Esophagus squamous epithelium (tissue), 5 donors: ENCODE results near the gene SLX9. TPM values are rescaled to one million over a fixed set of nuclear protein-coding genes. Genes with fewer than 3 reads are reported as not detected.

Experiments used
- DNase-seq: peaks from one replicate; lab custom pipeline; 2025; lab: John Stamatoyannopoulos, UW
- H3K27ac ChIP-seq, 4 donors: fragments of 200-600 bp; sonication (generic); one replicate each; pipeline ENCODE4 v1.5.1; 2016 to 2019; ENCODE audit warnings: mild to moderate bottlenecking in 1 of 4
- H3K27me3 ChIP-seq, 4 donors: fragments of 200-600 bp; sonication (generic); 1 replicate in 3 of 4; 2 replicates in 1 of 4; pipeline versions ENCODE4 v1.5.1 to v1.6.0; 2017 to 2021; ENCODE audit warnings: antibody characterized with exemption in 1 of 4
- H3K36me3 ChIP-seq, 3 donors: fragments of 200-600 bp; sonication (generic); one replicate each; pipeline ENCODE4 v1.5.1; 2016 to 2019
- H3K4me1 ChIP-seq, 3 donors: fragments of 200-600 bp; sonication (generic); one replicate each; pipeline ENCODE4 v1.5.1; 2017 to 2019
- H3K4me3 ChIP-seq, 4 donors: fragments of 200-600 bp; sonication (generic); 1 replicate in 3 of 4; 2 replicates in 1 of 4; pipeline ENCODE4 v1.5.1; 2016 to 2019; ENCODE audit warnings: mild to moderate bottlenecking in 2 of 4, moderate library complexity in 1 of 4
- H3K9me3 ChIP-seq, 3 donors: fragments of 200-600 bp; sonication (generic); one replicate each; pipeline ENCODE4 v1.5.1; 2016 to 2019
- POLR2A ChIP-seq, 4 donors: fragments of 450-650 bp; IDR thresholded peaks; one replicate each; pipeline ENCODE4 v1.6.1; 2017; ENCODE audit warnings: antibody characterized with exemption in 4 of 4, mild to moderate bottlenecking in 4 of 4, moderate library complexity in 3 of 4
- WGBS, 2 donors: methylation state at CpG; one replicate each; pipeline ENCODE4 v1.1.5; 2018; 5-methylcytosine and 5-hydroxymethylcytosine counted together
- intact Hi-C: fragments of 100-400 bp; cut with DNase I; formaldehyde crosslinking; loops from one replicate; pipeline ENCODE4 v1.15.0; 2022
- total RNA-seq, 4 donors: library from RNA; depleted of rRNA; stranded (reverse); fragments of >200 nt; gene quantifications; one replicate each; pipeline ENCODE4 v1.1.0, GENCODE V29; 2016
- TF ChIP-seq, protein P1 (sequence below), 6 experiments: fragments of 450-650 bp in 4 of 6; fragments of 200-600 bp in 2 of 6; sonication (generic) in 2 of 6; IDR thresholded peaks; one replicate each; pipeline ENCODE4 v1.5.1; 2016 to 2019; ENCODE audit warnings: antibody characterized with exemption in 6 of 6, mild to moderate bottlenecking in 4 of 6, moderate library complexity in 4 of 6
- donor health status: DM: yes; HTN: yes; CAD: no.

Gene SLX9
- total RNA-seq, 4 donors from 2014 or later, result 10.2 to 16.1 (median 11.1) TPM

DNA sequence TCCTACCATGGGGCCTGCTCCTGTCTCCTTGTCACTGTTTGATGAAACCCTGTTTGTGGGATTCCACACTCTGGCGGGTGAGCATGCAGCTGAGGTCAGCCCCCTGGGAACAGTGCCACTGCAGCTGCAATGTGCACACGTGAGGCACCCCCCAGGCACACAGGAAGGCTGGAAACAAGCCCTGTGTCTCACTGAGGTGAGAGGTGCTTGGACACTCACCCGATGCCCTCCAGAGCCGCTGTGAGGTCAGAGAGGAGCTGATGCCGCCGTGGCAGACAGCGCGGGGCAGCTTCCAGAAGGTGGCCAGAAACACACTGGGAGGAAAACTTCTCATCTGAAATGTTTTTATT, 49.7 kb downstream of the SLX9 start:
- peaks cover 6 to 40% (median 14%) of the 10 kb centered on the region in 3 donors for H3K4me1 ChIP-seq
- H3K9me3 ChIP-seq, result no peaks in the 10 kb centered on the region
- H3K27ac ChIP-seq, result peak overlapping the region in 3 of 4 donors; percentile 53 to 58 (median 53)
- TF ChIP-seq, protein P1, sequence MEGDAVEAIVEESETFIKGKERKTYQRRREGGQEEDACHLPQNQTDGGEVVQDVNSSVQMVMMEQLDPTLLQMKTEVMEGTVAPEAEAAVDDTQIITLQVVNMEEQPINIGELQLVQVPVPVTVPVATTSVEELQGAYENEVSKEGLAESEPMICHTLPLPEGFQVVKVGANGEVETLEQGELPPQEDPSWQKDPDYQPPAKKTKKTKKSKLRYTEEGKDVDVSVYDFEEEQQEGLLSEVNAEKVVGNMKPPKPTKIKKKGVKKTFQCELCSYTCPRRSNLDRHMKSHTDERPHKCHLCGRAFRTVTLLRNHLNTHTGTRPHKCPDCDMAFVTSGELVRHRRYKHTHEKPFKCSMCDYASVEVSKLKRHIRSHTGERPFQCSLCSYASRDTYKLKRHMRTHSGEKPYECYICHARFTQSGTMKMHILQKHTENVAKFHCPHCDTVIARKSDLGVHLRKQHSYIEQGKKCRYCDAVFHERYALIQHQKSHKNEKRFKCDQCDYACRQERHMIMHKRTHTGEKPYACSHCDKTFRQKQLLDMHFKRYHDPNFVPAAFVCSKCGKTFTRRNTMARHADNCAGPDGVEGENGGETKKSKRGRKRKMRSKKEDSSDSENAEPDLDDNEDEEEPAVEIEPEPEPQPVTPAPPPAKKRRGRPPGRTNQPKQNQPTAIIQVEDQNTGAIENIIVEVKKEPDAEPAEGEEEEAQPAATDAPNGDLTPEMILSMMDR (IDR thresholded peaks at IDR 0.05), result no peak
- no peak for TF ChIP-seq POLR2A (IDR thresholded peaks at IDR 0.05)
- H3K27me3 ChIP-seq, result peaks cover 0 to 4% (median 0%) of the 10 kb centered on the region in 4 donors
- WGBS, 2 donors, result 66 to 73% methylated on average over 3 to 4 of the region's 8 CpGs
- no peaks in the 10 kb centered on the region for H3K36me3 ChIP-seq
- intact Hi-C loops, result no loop called here
- no peak for DNase-seq
- H3K4me3 ChIP-seq, result no peak overlapping the region

DNA sequence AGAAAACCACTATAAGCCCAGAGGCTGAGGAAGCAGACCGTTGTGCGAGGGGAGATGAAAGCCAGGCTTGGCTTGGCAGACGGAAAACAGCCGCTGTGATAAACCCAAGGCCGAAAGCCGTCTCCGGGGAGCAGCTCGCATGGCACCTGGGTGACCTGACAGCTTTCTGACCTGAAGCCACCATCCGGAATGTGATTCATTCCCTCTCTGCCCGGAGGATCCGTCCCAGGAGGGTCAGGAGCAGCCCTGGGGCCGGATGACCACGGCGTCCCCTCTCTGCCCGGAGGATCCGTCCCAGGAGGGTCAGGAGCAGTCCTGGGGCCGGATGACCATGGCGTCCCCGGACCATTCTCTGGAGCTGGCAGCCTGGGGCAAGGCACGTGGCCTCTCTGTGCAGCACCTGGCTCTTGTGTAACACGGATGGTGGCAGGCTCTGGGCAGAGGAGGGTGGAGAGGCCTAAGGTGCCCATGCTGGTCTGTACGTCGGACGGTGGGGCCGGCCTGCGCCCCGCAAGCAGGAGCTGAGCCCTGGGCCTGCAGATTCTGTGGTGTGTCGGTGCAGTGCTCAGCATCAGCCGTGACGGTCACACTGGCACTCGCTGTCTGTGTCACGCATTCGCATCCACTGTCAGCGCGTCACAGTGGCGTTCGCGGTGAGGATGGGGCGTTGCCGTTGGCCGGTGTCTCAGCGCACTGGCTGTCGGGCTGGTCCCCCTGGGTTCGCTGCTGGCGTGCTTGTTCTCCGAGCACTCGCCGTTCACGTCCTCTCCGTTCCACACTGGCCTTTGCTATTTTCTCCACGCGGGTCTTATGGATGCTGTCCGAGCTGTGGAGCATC, 50.3 kb downstream of the SLX9 start:
- no peaks in the 10 kb centered on the region for H3K9me3 ChIP-seq
- peaks cover 6 to 46% (median 21%) of the 10 kb centered on the region in 3 donors for H3K4me1 ChIP-seq
- DNase-seq, result no peak
- H3K27ac ChIP-seq, result peak overlapping the region in 3 of 4 donors; percentile 53 to 75 (median 58)
- intact Hi-C loops, result no loop called here
- H3K36me3 ChIP-seq, result no peaks in the 10 kb centered on the region
- TF ChIP-seq POLR2A (IDR thresholded peaks at IDR 0.05), result no peak
- TF ChIP-seq, protein P1 (IDR thresholded peaks at IDR 0.05), result no peak
- H3K27me3 ChIP-seq, result peaks cover 0 to 4% (median 0%) of the 10 kb centered on the region in 4 donors
- 71 to 86% methylated on average over 12 to 37 of the region's 53 CpGs for WGBS, 2 donors
- H3K4me3 ChIP-seq, result no peak overlapping the region

DNA sequence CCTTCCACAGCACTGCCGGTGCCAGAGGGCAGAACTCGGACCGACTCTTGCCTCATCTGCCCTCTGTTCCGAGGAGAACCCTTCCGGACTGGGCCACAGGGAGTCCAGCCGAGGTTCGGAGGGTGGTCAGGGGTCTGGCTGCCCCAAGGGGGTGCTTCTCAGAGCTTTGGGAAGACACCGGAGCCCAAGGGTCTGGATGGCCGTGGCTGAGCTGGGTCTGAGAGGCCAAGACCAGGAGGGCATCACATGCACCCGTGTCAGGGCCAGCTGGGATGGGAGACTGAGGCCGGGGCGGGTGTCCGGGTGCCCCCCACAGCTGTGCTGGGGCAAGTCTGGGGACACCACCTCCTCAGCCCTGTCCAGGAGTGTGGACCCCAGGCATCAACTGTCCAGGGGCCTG, 51.1 kb downstream of the SLX9 start:
- intact Hi-C loops, result no loop called here
- WGBS, 2 donors, result 80% methylated on average over 2 of the region's 13 CpGs; no CpG with 5 or more reads in 1 of the 2 donors
- peak overlapping the region in 3 of 4 donors; percentile 34 to 75 (median 58) for H3K27ac ChIP-seq
- no peak overlapping the region for H3K4me3 ChIP-seq
- H3K9me3 ChIP-seq, result no peaks in the 10 kb centered on the region
- H3K4me1 ChIP-seq, result peaks cover 6 to 54% (median 26%) of the 10 kb centered on the region in 3 donors
- no peak for TF ChIP-seq POLR2A (IDR thresholded peaks at IDR 0.05)
- TF ChIP-seq, protein P1 (IDR thresholded peaks at IDR 0.05), result no peak
- no peaks in the 10 kb centered on the region for H3K36me3 ChIP-seq
- peaks cover 0 to 4% (median 0%) of the 10 kb centered on the region in 4 donors for H3K27me3 ChIP-seq
- no peak for DNase-seq

DNA sequence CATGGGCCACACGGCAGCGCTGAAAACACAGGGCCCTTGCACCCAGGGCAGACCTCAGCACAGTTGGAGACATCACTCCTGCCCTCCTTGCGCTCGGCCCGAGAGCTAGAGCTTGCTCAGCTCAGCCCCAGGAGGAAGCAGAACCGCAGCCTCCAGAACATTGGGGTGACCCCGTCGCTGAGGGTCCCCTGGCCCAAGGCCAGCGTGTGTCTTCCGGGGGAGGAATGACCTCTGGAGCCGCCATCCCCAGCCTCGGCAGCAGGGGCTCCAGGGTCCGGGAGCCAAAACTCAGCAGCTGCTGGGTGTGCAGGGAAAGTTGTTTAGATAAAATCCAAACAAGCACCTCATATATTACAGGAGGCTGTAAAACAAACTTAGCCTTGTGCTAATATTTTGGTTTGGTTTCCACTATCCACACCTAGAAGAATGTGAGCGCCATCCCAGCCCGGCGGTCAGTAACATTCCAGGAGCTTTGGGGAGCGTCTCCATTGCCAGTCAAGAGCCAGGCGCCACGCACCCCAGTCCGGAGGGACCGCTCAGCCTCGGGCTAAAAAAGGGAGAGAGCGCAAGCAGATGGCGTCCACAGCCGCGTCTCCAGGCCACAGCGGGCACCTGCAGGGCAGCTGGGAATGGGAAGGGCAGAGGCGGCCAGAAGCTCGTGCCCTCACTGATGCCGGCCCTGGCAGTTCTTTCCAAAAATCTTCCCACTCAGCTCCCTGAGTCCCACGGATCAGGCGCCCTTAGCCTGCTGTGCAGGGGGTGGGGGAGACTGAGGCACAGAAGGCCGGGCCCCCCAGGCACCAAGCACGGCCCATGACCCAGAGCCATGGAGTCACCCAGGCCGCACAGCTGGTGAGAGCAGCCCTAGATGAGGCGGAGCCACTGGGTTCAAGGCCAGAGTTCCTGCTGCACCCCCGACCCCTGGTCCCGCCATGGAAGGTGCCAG, 52.0 kb downstream of the SLX9 start:
- TF ChIP-seq POLR2A (IDR thresholded peaks at IDR 0.05), result no peak
- TF ChIP-seq, protein P1 (IDR thresholded peaks at IDR 0.05), result no peak
- Histone ChIP-seq H3K27ac (peak overlapping the region in 3 of 4 donors; percentile 34 to 58 (median 49)), H3K27me3 (peaks cover 0 to 4% (median 0%) of the 10 kb centered on the region in 4 donors)

More for the DNA sequence above, 52.0 kb downstream of the SLX9 start:
- intact Hi-C loops, result no loop called here
- DNase-seq, result no peak
- H3K4me3 ChIP-seq, result no peak overlapping the region
- no peaks in the 10 kb centered on the region for H3K36me3 ChIP-seq
- H3K4me1 ChIP-seq, result peaks cover 6 to 55% (median 26%) of the 10 kb centered on the region in 3 donors
- WGBS, 2 donors, result 93% methylated on average over 3 of the region's 38 CpGs; no CpG with 5 or more reads in 1 of the 2 donors
- H3K9me3 ChIP-seq, result no peaks in the 10 kb centered on the region
